GM12878 (cell line): ENCODE measurements around the gene DPEP1. TPM values are rescaled to one million over a fixed set of nuclear protein-coding genes. Genes with fewer than 3 reads are reported as not detected.

Experiments used
- ATAC-seq: fragments of 200-7000 bp; cut with Tn5 transposase; 3 replicates; pipeline ENCODE4 v1.9.1; 2020; ENCODE audit warnings: mild to moderate bottlenecking, moderate library complexity
- BruUV-seq: library from RNA; stranded (reverse); fragments of 400-500 nt; replicated peaks from 2 replicates; lab custom pipeline; 2021; lab: Mats Ljungman, UMichigan
- CTCF ChIA-PET: fragments of 300-600 bp; sonication (Branson Sonifier 250); formaldehyde crosslinking; extraction: SDS; loops from one replicate; lab custom pipeline; 2021; ENCODE audit warnings: inconsistent platforms; lab: Yijun Ruan, JAX
- POLR2A ChIA-PET: fragments of 350-600 bp; formaldehyde crosslinking; extraction: SDS; loops from one replicate; lab custom pipeline; 2021; ENCODE audit warnings: inconsistent platforms; lab: Charles Lee
- RAD21 ChIA-PET: fragments of 300-600 bp; sonication (Branson Sonifier 250); formaldehyde crosslinking; loops from one replicate; lab custom pipeline; 2023; ENCODE audit warnings: antibody characterized with exemption; ENCODE audit not compliant: unreplicated experiment; lab: Charles Lee
- SMC1A ChIA-PET: fragments of 300-600 bp; sonication (Branson Sonifier 250); formaldehyde crosslinking; loops from one replicate; lab custom pipeline; 2023; ENCODE audit not compliant: unreplicated experiment, uncharacterized antibody; lab: Charles Lee
- DNase-seq: peaks from one replicate; pipeline ENCODE4 v3.0.0-alpha.2; 2011; ENCODE audit warnings: low read depth, low spot score
- FAIRE-seq: peaks from 3 replicates; lab custom pipeline; 2011; peaks lifted over from hg19 to GRCh38; lab: Jason Lieb, UNC
- H2AFZ ChIP-seq: 2 replicates; pipeline ENCODE4 v1.6.0; 2011; ENCODE audit warnings: low read depth, low read length, control low read depth; ENCODE audit not compliant: control insufficient read depth
- H3K27ac ChIP-seq: 2 replicates; pipeline ENCODE4 v1.5.1; 2011; ENCODE audit warnings: control low read depth; ENCODE audit not compliant: control insufficient read depth, insufficient read depth
- H3K27me3 ChIP-seq, 2 experiments: replicated peaks in 1 of 2; 2 replicates each; pipeline versions ENCODE4 v1.6.0 to v1.6.1; 2011; ENCODE audit warnings: low read length in 1 of 2; ENCODE audit not compliant: control insufficient read depth in 2 of 2, insufficient read depth in 2 of 2
- H3K36me3 ChIP-seq, 2 experiments: 2 replicates each; pipeline ENCODE4 v1.5.1; 2011; ENCODE audit warnings: low read length in 1 of 2; ENCODE audit not compliant: control insufficient read depth in 2 of 2, insufficient read depth in 2 of 2
- H3K4me1 ChIP-seq: 2 replicates; pipeline ENCODE4 v1.6.1; 2011; ENCODE audit warnings: mild to moderate bottlenecking, low read length, moderate library complexity, mixed read lengths; ENCODE audit not compliant: control insufficient read depth, insufficient read depth
- H3K4me2 ChIP-seq: 2 replicates; pipeline ENCODE4 v1.6.0; 2011; ENCODE audit warnings: control low read depth; ENCODE audit not compliant: control insufficient read depth, insufficient read depth
- H3K4me3 ChIP-seq: fragments of 200-600 bp; sonication (generic); 2 replicates; pipeline ENCODE4 v1.5.1; 2016
- H3K79me2 ChIP-seq: 2 replicates; pipeline ENCODE4 v1.6.0; 2011; ENCODE audit warnings: low read length; ENCODE audit not compliant: control insufficient read depth, insufficient read depth
- H3K9ac ChIP-seq: 2 replicates; pipeline ENCODE4 v1.8.0; 2011; ENCODE audit warnings: low read length, control low read depth, mixed read lengths; ENCODE audit not compliant: control insufficient read depth, insufficient read depth
- H3K9me3 ChIP-seq: replicated peaks from 3 replicates; pipeline ENCODE4 v1.5.1; 2011; ENCODE audit warnings: mild to moderate bottlenecking, low read length; ENCODE audit not compliant: control insufficient read depth, insufficient read depth
- H4K20me1 ChIP-seq: 2 replicates; pipeline ENCODE4 v1.6.0; 2011; ENCODE audit not compliant: control insufficient read depth, insufficient read depth
- ASH2L ChIP-seq: fragments of 300-600, 200-600 bp; sonication (generic); IDR thresholded peaks from 2 replicates; pipeline ENCODE4 v1.6.1; 2017; ENCODE audit warnings: low read depth, mild to moderate bottlenecking, borderline replicate concordance
- CEBPB ChIP-seq, 2 experiments: fragments of 150-350 bp in 1 of 2; IDR thresholded peaks; 2 replicates each; pipeline ENCODE4 v1.6.1; 2012 to 2014; ENCODE audit warnings: low read depth in 2 of 2, low read length in 2 of 2, borderline replicate concordance in 1 of 2, inconsistent platforms in 1 of 2
- EGR1 ChIP-seq, 2 experiments: IDR thresholded peaks; 1 replicate in 1 of 2; 2 replicates in 1 of 2; pipeline ENCODE4 v1.6.1; 2011 to 2012; ENCODE audit warnings: low read depth in 2 of 2, low read length in 2 of 2, borderline replicate concordance in 1 of 2, mild to moderate bottlenecking in 1 of 2, moderate library complexity in 1 of 2
- IKZF1 ChIP-seq: fragments of 450-650 bp; conservative IDR thresholded peaks from 2 replicates; pipeline ENCODE4 v1.6.1; 2017; ENCODE audit warnings: antibody characterized with exemption, mild to moderate bottlenecking
- MYC ChIP-seq: IDR thresholded peaks from 2 replicates; pipeline ENCODE4 v1.6.1; 2011; ENCODE audit warnings: mild to moderate bottlenecking, low read length, moderate library complexity, inconsistent platforms; ENCODE audit not compliant: insufficient read depth, insufficient replicate concordance, insufficient read length, severe bottlenecking
- RBBP5 ChIP-seq: fragments of 200-600 bp; sonication (generic); conservative IDR thresholded peaks from 2 replicates; pipeline ENCODE4 v1.6.1; 2016
- RFX5 ChIP-seq: IDR thresholded peaks from 2 replicates; pipeline ENCODE4 v1.6.1; 2011; ENCODE audit warnings: low read depth, low read length, improper control_type of control experiment
- SMC3 ChIP-seq: IDR thresholded peaks from 2 replicates; pipeline ENCODE4 v1.6.1; 2011; ENCODE audit warnings: low read length, improper control_type of control experiment, borderline replicate concordance
- SUZ12 ChIP-seq: fragments of 200-600 bp; sonication (generic); IDR thresholded peaks from one replicate; pipeline ENCODE4 v1.6.1; 2018; ENCODE audit warnings: antibody characterized with exemption, mild to moderate bottlenecking; ENCODE audit not compliant: unreplicated experiment
- TBL1XR1 ChIP-seq: IDR thresholded peaks from 2 replicates; pipeline ENCODE4 v1.6.1; 2012; ENCODE audit warnings: low read depth, low read length, improper control_type of control experiment
- ZNF217 ChIP-seq: fragments of 450-650 bp; IDR thresholded peaks from 2 replicates; pipeline ENCODE4 v1.6.1; 2017; ENCODE audit warnings: antibody characterized with exemption, mild to moderate bottlenecking
- WGBS: methylation state at CpG from one replicate; pipeline ENCODE4 v1.1.6; 2016; ENCODE audit warnings: low lambda C conversion rate; ENCODE audit not compliant: insufficient replicate concordance, insufficient coverage; ENCODE audit errors: missing lambda C conversion rate; 5-methylcytosine and 5-hydroxymethylcytosine counted together
- in situ Hi-C: fragments of 300-500 bp; cut with MboI; formaldehyde crosslinking; loops from 9 replicates; pipeline ENCODE4 v1.14.3; 2018; ENCODE audit warnings: mixed read lengths
- intact Hi-C: fragments of 100-400 bp; cut with micrococcal nuclease; formaldehyde crosslinking; loops from one replicate; pipeline ENCODE4 v1.14.2; 2022; ENCODE audit not compliant: unreplicated experiment
- polyA plus RNA-seq, 11 experiments: library from polyadenylated mRNA; depleted of rRNA in 4 of 11; unstranded in 6 of 11; stranded (reverse) in 5 of 11; fragments of >200 nt; fragmentation: Nextera tagmentation in 4 of 11; fragmentation: Illumina TruSeq in 1 of 11; extraction: Ambion mirVana in 4 of 11; extraction: Trizol in 1 of 11; gene quantifications; 1 replicate in 1 of 11; 2 replicates in 10 of 11; pipeline versions ENCODE4 v1.2.1 to v1.2.3, GENCODE V29; 2011 to 2016; ENCODE audit warnings: inconsistent platforms in 2 of 11, missing spikeins in 2 of 11, low read depth in 1 of 11
- total RNA-seq, 4 experiments: library from RNA; depleted of rRNA in 3 of 4; stranded (reverse); fragments of >200 nt in 3 of 4; fragmentation: Illumina TruSeq in 1 of 4; extraction: Trizol in 1 of 4; gene quantifications; 2 replicates each; pipeline versions ENCODE4 v1.2.1 to v1.2.3, GENCODE V29; 2013 to 2021
- TF ChIP-seq, protein P1 (sequence below): fragments of 450-650 bp; IDR thresholded peaks from 2 replicates; pipeline ENCODE4 v1.6.1; 2017; ENCODE audit warnings: borderline replicate concordance
- TF ChIP-seq, protein P2 (sequence below): fragments of 450-650 bp; IDR thresholded peaks from 2 replicates; pipeline ENCODE4 v1.6.1; 2016; ENCODE audit warnings: mild to moderate bottlenecking, moderate library complexity, borderline replicate concordance
- TF ChIP-seq, protein P3 (sequence below), 3 experiments: IDR thresholded peaks in 2 of 3; conservative IDR thresholded peaks in 1 of 3; 2 replicates each; pipeline ENCODE4 v1.5.1; 2011; ENCODE audit warnings: low read depth in 3 of 3, low read length in 3 of 3, mild to moderate bottlenecking in 3 of 3, control low read depth in 2 of 3, moderate library complexity in 2 of 3, inconsistent platforms in 1 of 3, mixed read lengths in 1 of 3; ENCODE audit not compliant: control insufficient read depth in 2 of 3, insufficient read depth in 1 of 3; ENCODE audit errors: extremely low read depth in 1 of 3
- TF ChIP-seq, protein P4 (sequence below): fragments of 450-650 bp; IDR thresholded peaks from 2 replicates; pipeline ENCODE4 v1.6.1; 2016; ENCODE audit warnings: mild to moderate bottlenecking

Gene DPEP1
- total and polyA plus RNA-seq, 10 of the 15 experiments (the other 5 are each of a cell fraction or from before 2014, with no cell fraction given) = not detected

DNA sequence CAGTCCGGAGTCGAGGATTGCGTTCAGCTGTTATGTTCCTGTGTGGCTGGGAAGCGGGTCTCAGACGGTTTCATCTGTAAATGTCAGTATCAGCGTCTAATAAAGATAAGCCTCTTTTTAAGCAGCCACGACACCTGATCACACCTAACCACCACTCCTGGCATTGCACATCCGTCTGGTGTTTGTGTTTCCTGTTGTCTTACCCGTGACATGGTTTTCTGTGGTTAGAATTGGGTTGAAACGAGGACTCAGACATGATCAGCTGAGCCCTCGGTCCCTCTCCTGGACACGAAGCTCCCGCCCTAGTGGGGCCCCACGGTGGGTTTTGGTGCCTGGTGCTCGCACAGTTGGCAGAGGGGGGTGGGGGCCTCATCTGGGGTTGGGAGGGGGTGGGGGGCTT is 19.6 kb upstream of the DPEP1 start:
- Histone ChIP-seq H3K4me3 (no peak overlapping the region), H3K4me2 (no peak overlapping the region), H2AFZ (no peak overlapping the region), H3K36me3 (no peaks in the 10 kb centered on the region; a peak in 1 of 4 replicates), H3K27ac (no peak overlapping the region), H3K4me1 (no peaks in the 10 kb centered on the region), H3K27me3 (no peaks in the 10 kb centered on the region), H3K79me2 (no peaks in the 10 kb centered on the region), H4K20me1 (no peaks in the 10 kb centered on the region), H3K9ac (no peak overlapping the region), H3K9me3 (no peaks in the 10 kb centered on the region)
- ChIA-PET RAD21 (no interaction called here), SMC1A (no interaction called here), POLR2A (no interaction called here), CTCF (no interaction called here)
- FAIRE-seq (no peak), DNase-seq (no peak), ATAC-seq (peak; percentile 33; the same call in 2 of the 3 replicates)
- TF ChIP-seq, protein P1, sequence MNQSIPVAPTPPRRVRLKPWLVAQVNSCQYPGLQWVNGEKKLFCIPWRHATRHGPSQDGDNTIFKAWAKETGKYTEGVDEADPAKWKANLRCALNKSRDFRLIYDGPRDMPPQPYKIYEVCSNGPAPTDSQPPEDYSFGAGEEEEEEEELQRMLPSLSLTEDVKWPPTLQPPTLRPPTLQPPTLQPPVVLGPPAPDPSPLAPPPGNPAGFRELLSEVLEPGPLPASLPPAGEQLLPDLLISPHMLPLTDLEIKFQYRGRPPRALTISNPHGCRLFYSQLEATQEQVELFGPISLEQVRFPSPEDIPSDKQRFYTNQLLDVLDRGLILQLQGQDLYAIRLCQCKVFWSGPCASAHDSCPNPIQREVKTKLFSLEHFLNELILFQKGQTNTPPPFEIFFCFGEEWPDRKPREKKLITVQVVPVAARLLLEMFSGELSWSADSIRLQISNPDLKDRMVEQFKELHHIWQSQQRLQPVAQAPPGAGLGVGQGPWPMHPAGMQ = no peak
- TF ChIP-seq ZNF217 = no peak
- TF ChIP-seq IKZF1 = no peak
- no peak for TF ChIP-seq EGR1 (IDR thresholded peaks at IDR 0.05; ENCODE audit: borderline replicate concordance in 1 of 2, low read depth in 2 of 2, low read length in 2 of 2)
- TF ChIP-seq, protein P2, sequence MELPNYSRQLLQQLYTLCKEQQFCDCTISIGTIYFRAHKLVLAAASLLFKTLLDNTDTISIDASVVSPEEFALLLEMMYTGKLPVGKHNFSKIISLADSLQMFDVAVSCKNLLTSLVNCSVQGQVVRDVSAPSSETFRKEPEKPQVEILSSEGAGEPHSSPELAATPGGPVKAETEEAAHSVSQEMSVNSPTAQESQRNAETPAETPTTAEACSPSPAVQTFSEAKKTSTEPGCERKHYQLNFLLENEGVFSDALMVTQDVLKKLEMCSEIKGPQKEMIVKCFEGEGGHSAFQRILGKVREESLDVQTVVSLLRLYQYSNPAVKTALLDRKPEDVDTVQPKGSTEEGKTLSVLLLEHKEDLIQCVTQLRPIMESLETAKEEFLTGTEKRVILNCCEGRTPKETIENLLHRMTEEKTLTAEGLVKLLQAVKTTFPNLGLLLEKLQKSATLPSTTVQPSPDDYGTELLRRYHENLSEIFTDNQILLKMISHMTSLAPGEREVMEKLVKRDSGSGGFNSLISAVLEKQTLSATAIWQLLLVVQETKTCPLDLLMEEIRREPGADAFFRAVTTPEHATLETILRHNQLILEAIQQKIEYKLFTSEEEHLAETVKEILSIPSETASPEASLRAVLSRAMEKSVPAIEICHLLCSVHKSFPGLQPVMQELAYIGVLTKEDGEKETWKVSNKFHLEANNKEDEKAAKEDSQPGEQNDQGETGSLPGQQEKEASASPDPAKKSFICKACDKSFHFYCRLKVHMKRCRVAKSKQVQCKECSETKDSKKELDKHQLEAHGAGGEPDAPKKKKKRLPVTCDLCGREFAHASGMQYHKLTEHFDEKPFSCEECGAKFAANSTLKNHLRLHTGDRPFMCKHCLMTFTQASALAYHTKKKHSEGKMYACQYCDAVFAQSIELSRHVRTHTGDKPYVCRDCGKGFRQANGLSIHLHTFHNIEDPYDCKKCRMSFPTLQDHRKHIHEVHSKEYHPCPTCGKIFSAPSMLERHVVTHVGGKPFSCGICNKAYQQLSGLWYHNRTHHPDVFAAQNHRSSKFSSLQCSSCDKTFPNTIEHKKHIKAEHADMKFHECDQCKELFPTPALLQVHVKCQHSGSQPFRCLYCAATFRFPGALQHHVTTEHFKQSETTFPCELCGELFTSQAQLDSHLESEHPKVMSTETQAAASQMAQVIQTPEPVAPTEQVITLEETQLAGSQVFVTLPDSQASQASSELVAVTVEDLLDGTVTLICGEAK = no peak
- no peak for TF ChIP-seq TBL1XR1
- no peak for TF ChIP-seq ASH2L
- no peak for TF ChIP-seq CEBPB (IDR thresholded peaks at IDR 0.05; ENCODE audit: borderline replicate concordance in 1 of 2, low read depth in 2 of 2, low read length in 2 of 2)
- TF ChIP-seq, protein P3, sequence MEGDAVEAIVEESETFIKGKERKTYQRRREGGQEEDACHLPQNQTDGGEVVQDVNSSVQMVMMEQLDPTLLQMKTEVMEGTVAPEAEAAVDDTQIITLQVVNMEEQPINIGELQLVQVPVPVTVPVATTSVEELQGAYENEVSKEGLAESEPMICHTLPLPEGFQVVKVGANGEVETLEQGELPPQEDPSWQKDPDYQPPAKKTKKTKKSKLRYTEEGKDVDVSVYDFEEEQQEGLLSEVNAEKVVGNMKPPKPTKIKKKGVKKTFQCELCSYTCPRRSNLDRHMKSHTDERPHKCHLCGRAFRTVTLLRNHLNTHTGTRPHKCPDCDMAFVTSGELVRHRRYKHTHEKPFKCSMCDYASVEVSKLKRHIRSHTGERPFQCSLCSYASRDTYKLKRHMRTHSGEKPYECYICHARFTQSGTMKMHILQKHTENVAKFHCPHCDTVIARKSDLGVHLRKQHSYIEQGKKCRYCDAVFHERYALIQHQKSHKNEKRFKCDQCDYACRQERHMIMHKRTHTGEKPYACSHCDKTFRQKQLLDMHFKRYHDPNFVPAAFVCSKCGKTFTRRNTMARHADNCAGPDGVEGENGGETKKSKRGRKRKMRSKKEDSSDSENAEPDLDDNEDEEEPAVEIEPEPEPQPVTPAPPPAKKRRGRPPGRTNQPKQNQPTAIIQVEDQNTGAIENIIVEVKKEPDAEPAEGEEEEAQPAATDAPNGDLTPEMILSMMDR (IDR thresholded peaks at IDR 0.05 in 2 of 3, conservative IDR thresholded peaks at IDR 0.05 in 1 of 3; ENCODE audit: control insufficient read depth in 2 of 3, extremely low read depth in 1 of 3, insufficient read depth in 1 of 3, low read depth in 3 of 3, low read length in 3 of 3) = no peak
- no peak for TF ChIP-seq SUZ12
- TF ChIP-seq, protein P4, sequence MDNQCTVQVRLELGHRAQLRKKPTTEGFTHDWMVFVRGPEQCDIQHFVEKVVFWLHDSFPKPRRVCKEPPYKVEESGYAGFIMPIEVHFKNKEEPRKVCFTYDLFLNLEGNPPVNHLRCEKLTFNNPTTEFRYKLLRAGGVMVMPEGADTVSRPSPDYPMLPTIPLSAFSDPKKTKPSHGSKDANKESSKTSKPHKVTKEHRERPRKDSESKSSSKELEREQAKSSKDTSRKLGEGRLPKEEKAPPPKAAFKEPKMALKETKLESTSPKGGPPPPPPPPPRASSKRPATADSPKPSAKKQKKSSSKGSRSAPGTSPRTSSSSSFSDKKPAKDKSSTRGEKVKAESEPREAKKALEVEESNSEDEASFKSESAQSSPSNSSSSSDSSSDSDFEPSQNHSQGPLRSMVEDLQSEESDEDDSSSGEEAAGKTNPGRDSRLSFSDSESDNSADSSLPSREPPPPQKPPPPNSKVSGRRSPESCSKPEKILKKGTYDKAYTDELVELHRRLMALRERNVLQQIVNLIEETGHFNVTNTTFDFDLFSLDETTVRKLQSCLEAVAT = no peak
- no peak for TF ChIP-seq RBBP5
- TF ChIP-seq RFX5 = no peak
- no peak for TF ChIP-seq MYC
- TF ChIP-seq SMC3 = no peak
- intact Hi-C loops = no loop called here
- in situ Hi-C loops = no loop called here
- 44% methylated on average over 14 of the region's 15 CpGs for WGBS
- no TSS peak for BruUV-seq
